ENCODE measurements around the gene NEDD9. TPM values are rescaled to one million over a fixed set of nuclear protein-coding genes. Genes with fewer than 3 reads are reported as not detected.
A peak's percentile ranks its signal among the peaks of the same experiment; 100 is the strongest.

NEDD9 gene
- total RNA-seq, 4 donors from 2014 or later, result 7.7 to 14.9 (median 10.9) TPM

GRCh38 chr6:11222385-11223277 is 9.8 kb downstream of the NEDD9 start:
- peak overlapping the region; percentile 29 to 69 (median 52) for H3K27ac ChIP-seq
- peaks cover 21 to 69% (median 23%) of the 10 kb centered on the region in 3 donors for H3K4me1 ChIP-seq
- intact Hi-C loops (cut with DNase I), result no loop called here
- no peak for DNase-seq
- peaks cover 0 to 39% (median 0%) of the 10 kb centered on the region in 4 donors for H3K27me3 ChIP-seq
- 48 to 59% methylated on average over 5 of the region's 5 CpGs for WGBS, 2 donors
- H3K4me3 ChIP-seq, result no peak overlapping the region
- H3K9me3 ChIP-seq, result no peaks in the 10 kb centered on the region
- no peaks in the 10 kb centered on the region for H3K36me3 ChIP-seq
- TF ChIP-seq POLR2A (IDR thresholded peaks at IDR 0.05) (no peak), CTCF (IDR thresholded peaks at IDR 0.05) (no peak)

- DNase-seq, result no peak
- H3K36me3 ChIP-seq, result no peaks in the 10 kb centered on the region
- WGBS, 2 donors, result 13 to 62% methylated on average over 3 of the region's 3 CpGs
- H3K27ac ChIP-seq, result peak overlapping the region; percentile 29 to 69 (median 52)
- no peak for TF ChIP-seq POLR2A (IDR thresholded peaks at IDR 0.05)
- no peak for TF ChIP-seq CTCF (IDR thresholded peaks at IDR 0.05)
- H3K4me1 ChIP-seq, result peaks cover 21 to 75% (median 26%) of the 10 kb centered on the region in 3 donors
- intact Hi-C loops (cut with DNase I), result no loop called here
- peaks cover 0 to 35% (median 0%) of the 10 kb centered on the region in 4 donors for H3K27me3 ChIP-seq
- H3K9me3 ChIP-seq, result no peaks in the 10 kb centered on the region
- no peak overlapping the region for H3K4me3 ChIP-seq
These were observed 10.7 kb downstream of the NEDD9 start for GRCh38 chr6:11221623-11222384.

- no peak for TF ChIP-seq POLR2A (IDR thresholded peaks at IDR 0.05)
- no peak for TF ChIP-seq CTCF (IDR thresholded peaks at IDR 0.05)
- intact Hi-C loops (cut with DNase I), result no loop called here
- H3K4me1 ChIP-seq, result peaks cover 21 to 91% (median 28%) of the 10 kb centered on the region in 3 donors
- no peaks in the 10 kb centered on the region for H3K36me3 ChIP-seq
- no peaks in the 10 kb centered on the region for H3K9me3 ChIP-seq
- no peak overlapping the region for H3K4me3 ChIP-seq
- H3K27ac ChIP-seq, result peak overlapping the region; percentile 11 to 83 (median 70)
- 71 to 84% methylated on average over 4 of the region's 4 CpGs for WGBS, 2 donors
- DNase-seq, result no peak
- H3K27me3 ChIP-seq, result peaks cover 0 to 36% (median 0%) of the 10 kb centered on the region in 4 donors
These were observed 13.1 kb downstream of the NEDD9 start for GRCh38 chr6:11219400-11219834.

DNA sequence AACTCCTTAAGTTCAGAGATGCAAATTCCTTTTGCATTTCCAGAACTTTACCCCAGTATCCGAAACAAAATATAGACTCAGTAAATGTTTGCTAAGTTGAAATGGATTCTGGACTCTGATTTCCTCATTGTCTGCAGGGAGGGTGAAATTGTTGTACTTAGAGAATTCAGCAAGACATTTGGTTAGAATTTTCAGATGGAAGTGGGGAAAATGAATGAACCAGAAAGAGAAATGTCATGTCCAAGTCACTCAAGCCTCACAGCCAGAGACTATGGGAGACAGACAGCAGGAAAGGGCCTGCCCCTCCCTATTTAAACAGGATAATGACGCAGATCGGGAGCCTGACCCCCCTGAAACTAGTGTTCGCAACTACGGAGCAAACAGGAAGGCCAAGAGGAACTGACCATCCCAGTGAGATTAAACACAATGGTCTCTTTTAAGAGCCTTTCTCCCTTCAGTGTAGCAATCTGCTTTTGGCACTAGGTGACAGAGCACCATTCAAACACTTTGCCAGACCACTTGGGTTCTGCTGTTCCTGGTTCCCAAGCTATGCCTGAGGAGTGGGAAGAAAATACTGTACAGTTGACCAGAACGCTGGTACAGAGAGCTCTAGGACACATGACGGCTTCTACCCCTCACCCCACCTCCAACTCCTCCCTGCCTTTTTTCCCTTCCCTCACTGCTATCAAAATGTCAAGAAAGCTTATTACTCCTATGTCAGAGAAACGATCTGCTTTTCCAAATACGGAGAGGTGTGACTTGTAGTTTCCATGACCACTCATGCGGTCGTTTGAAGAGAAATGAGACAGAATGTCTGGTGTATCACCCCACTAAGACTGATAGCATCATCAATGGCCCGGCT is 13.7 kb downstream of the NEDD9 start:
- H3K4me1 ChIP-seq, result peaks cover 21 to 91% (median 31%) of the 10 kb centered on the region in 3 donors
- no peak for DNase-seq
- peaks cover 0 to 37% (median 0%) of the 10 kb centered on the region in 4 donors for H3K27me3 ChIP-seq
- 67 to 72% methylated on average over 12 of the region's 12 CpGs for WGBS, 2 donors
- TF ChIP-seq POLR2A (IDR thresholded peaks at IDR 0.05) (peak in 1 of 4 donors; percentile 18), CTCF (IDR thresholded peaks at IDR 0.05) (no peak)
- H3K27ac ChIP-seq, result peak overlapping the region; percentile 11 to 83 (median 70)
- H3K9me3 ChIP-seq, result no peaks in the 10 kb centered on the region
- intact Hi-C loops (cut with DNase I), result no loop called here
- peak overlapping the region in 1 of 4 donors; percentile 6 for H3K4me3 ChIP-seq
- H3K36me3 ChIP-seq, result no peaks in the 10 kb centered on the region

Data from esophagus squamous epithelium (tissue), 5 donors.